ENCODE results near the gene EPS15.
"Not testable (repeated sequence)": the region's sequence is repeated elsewhere in the genome, so short reads cannot be mapped to it uniquely, and the experiment has no call there.

The EPS15 gene

GRCh38 chr1:51463561-51463960, 55.5 kb downstream of the EPS15 start:
- no peak for DNase-seq

- DNase-seq = not testable (repeated sequence)
Observed at GRCh38 chr1:51462289-51462688, 56.8 kb downstream of the EPS15 start.

- DNase-seq = no peak
Observed at GRCh38 chr1:51454554-51454953, 64.5 kb downstream of the EPS15 start.

GRCh38 chr1:51453010-51453409, 66.1 kb downstream of the EPS15 start:
- no peak for DNase-seq

GRCh38 chr1:51448844-51449454, 70.1 kb downstream of the EPS15 start:
- DNase-seq = not testable (repeated sequence)

- DNase-seq = no peak
Observed at GRCh38 chr1:51445351-51446090, 73.5 kb downstream of the EPS15 start.

DNA sequence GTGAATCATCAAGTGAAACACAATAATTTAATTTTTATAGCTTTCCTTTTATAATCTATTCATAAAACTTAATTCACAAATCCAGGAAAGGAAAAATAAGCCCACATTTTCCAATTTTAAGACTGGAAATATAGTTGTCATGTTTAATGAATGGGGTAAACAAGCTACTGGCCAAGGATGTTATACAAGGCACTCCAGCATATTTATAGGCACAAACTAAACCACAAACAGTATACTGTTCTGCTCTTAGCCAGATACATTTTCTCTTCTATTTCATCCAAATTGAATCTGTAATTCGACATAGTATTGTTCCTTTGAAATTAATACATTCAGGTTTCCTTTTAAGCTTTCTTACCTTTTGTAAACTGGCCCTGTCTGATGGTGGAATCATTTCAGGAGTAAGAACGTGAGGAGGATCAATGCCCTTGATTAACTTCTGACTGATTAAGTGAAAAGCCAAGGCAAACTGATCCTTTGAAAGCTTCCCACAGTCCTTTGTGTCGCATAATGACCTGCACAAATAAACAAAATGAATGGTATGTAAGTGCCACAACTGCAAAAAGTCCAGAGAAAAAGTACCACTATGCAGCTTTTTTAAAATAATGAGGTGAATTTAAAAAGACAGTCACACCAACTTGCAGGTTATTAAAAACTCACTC, 74.4 kb downstream of the EPS15 start:
- DNase-seq = no peak

GRCh38 chr1:51444096-51444495, 75.0 kb downstream of the EPS15 start:
- no peak for DNase-seq

GRCh38 chr1:51443555-51443954, 75.5 kb downstream of the EPS15 start:
- DNase-seq = no peak

DNA sequence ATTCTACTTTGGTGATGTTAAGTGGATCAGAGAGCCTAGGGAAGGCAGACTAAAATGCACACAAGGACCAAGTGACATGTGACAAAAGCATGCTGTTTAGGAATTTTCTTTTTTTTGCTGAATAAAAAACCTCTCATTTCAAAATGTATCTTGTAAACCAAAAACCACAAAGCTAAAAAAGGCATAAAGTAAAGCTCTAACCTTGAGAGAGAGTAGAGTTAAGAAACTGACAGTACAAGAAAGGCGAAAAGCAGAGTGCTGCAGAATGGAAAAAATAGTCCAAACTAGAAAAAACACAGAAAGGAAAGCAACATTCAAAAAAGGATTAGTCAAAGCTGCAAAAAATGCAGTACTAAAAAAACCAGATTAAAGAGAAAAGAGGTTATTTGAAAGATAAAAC, 76.5 kb downstream of the EPS15 start:
- no peak for DNase-seq

GRCh38 chr1:51442198-51442597, 76.9 kb downstream of the EPS15 start:
- DNase-seq = no peak

GRCh38 chr1:51439895-51440294, 79.2 kb downstream of the EPS15 start:
- DNase-seq = no peak

GRCh38 chr1:51439053-51439452, 80.0 kb downstream of the EPS15 start:
- DNase-seq = no peak

GRCh38 chr1:51437391-51437790, 81.7 kb downstream of the EPS15 start:
- DNase-seq = not testable (repeated sequence)

DNA sequence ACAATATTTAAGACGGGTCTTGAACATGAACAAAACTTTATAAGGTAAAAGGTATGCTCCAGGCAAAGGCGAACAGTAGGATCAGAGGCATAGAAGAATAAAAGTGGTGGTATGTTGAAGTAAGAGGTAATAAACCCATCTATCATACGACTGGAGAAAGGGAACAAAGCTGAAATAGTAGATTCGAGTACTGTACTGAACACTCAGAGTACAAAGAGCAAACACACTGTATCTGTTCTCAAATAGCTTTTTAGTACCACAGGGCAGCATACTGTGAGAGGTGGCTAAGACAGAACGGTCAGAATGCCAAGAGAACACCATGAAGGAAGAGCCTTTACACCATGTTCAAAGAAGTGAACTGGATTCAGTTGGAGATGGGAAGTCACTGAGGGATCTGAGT, 83.2 kb downstream of the EPS15 start:
- no peak for DNase-seq

GRCh38 chr1:51433972-51434510, 85.0 kb downstream of the EPS15 start:
- DNase-seq = no peak

GRCh38 chr1:51433269-51433971, 85.6 kb downstream of the EPS15 start:
- DNase-seq = no peak

GRCh38 chr1:51432146-51432545, 86.9 kb downstream of the EPS15 start:
- no peak for DNase-seq

GRCh38 chr1:51427438-51427837, 91.6 kb downstream of the EPS15 start:
- DNase-seq = no peak

DNA sequence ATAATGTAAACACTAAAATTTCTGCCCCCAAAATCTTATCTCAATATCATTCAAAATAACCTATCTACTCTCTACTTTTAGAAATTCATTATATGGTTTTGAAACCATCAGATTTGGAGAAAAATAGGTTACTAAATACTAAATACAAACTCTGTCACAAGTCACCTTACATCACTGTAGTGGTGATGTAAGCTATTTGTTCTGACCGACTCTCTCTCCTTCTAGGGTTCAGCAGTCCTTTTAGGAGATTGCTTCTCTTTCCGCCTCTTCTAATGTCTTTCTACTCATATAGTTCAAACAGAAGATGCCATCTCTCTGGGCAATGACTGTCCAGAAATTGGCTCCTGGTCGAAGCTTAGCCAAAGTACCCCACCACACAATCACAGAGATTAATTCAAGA, 93.1 kb downstream of the EPS15 start:
- no peak for DNase-seq

- no peak for DNase-seq
Observed at GRCh38 chr1:51425273-51425672, 93.8 kb downstream of the EPS15 start.

DNA sequence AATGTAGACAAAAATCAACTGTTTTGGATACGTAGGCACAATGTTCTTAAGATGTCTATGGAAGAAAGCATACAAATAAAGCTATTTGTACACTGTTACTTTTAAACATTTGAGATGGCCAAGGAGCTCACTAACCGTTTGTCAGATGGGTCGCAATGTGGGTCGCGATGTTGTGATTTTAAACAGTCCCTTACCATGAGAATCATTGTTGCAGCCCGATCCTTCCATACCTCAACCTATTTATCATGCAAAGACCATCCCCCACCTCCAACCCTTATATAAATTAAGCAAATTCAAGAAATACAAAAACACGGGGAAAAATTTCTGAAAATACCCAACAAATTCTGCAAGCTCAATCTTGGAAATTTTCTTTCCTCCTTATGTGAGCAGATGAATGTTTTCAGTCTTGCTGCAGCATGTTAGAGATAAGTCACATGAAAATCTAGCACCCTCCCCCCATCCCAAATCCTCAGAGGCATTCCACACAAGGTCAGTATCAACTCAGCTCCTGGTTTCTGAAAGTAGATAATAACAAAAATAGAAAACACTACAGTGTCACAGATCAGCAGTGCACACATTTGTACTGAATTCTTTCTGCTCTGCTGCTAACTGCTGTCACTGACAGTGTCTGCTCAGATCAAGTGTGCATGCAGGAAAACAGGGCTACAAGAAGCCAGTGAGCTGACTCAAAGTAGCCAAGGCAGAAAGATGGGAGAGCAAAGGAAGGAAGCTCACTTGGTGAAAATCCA, 95.8 kb downstream of the EPS15 start:
- DNase-seq = no peak
